ENCODE data around the gene S100A6. TPM values are rescaled to one million over a fixed set of nuclear protein-coding genes. Genes with fewer than 3 reads are reported as not detected.

S100A6 gene
- polyA plus RNA-seq, 3 donors from 2014 or later = 472 to 828 (median 543) TPM

- DNase-seq = no peak
- H3K4me3 Mint-ChIP-seq = peak overlapping the region; percentile 83 to 96 (median 90)
- H3K4me1 Mint-ChIP-seq = peaks cover 76 to 79% of the 10 kb centered on the region in 2 donors
- no peaks in the 10 kb centered on the region for H3K9me3 Mint-ChIP-seq
- H3K27ac Mint-ChIP-seq = peak overlapping the region; percentile 87 to 98 (median 96)
- H3K36me3 Mint-ChIP-seq = peaks cover 0 to 8% (median 8%) of the 10 kb centered on the region in 3 donors
- peaks cover 12 to 21% (median 12%) of the 10 kb centered on the region in 3 donors for H3K27me3 Mint-ChIP-seq (ENCODE audit: low read depth in 3 of 3)
Measured at GRCh38 chr1:153536671-153537375, 1.0 kb upstream of the S100A6 start.

GRCh38 chr1:153536012-153536670, 350 bp upstream of the S100A6 start:
- Mint-ChIP-seq H3K9me3 (no peaks in the 10 kb centered on the region), H3K36me3 (peaks cover 0 to 8% (median 8%) of the 10 kb centered on the region in 3 donors), H3K27ac (peak overlapping the region; percentile 87 to 99 (median 98))

GRCh38 chr1:153534925-153535241, 908 bp downstream of the S100A6 start:
- H3K9me3 Mint-ChIP-seq = no peaks in the 10 kb centered on the region
- peaks cover 13 to 21% (median 14%) of the 10 kb centered on the region in 3 donors for H3K27me3 Mint-ChIP-seq (ENCODE audit: low read depth in 3 of 3)
- no peak for DNase-seq
- H3K4me1 Mint-ChIP-seq = peaks cover 69 to 72% of the 10 kb centered on the region in 2 donors
- peaks cover 0 to 8% (median 8%) of the 10 kb centered on the region in 3 donors for H3K36me3 Mint-ChIP-seq
- peak overlapping the region; percentile 83 to 97 (median 90) for H3K4me3 Mint-ChIP-seq
- H3K27ac Mint-ChIP-seq = peak overlapping the region; percentile 96 to 99 (median 98)

More at GRCh38 chr1:153536012-153536670, 350 bp upstream of the S100A6 start:
- peaks cover 11 to 21% (median 12%) of the 10 kb centered on the region in 3 donors for H3K27me3 Mint-ChIP-seq (ENCODE audit: low read depth in 3 of 3)
- DNase-seq = peak; percentile 96 to 97 (median 97)
- H3K4me1 Mint-ChIP-seq = peaks cover 76 to 79% of the 10 kb centered on the region in 2 donors
- peak overlapping the region; percentile 83 to 96 (median 90) for H3K4me3 Mint-ChIP-seq

- peak overlapping the region; percentile 96 to 99 (median 98) for H3K27ac Mint-ChIP-seq
- H3K27me3 Mint-ChIP-seq (ENCODE audit: low read depth in 3 of 3) = peaks cover 13 to 21% (median 14%) of the 10 kb centered on the region in 3 donors
- peak in 1 of 3 donors; percentile 24 for DNase-seq
- no peaks in the 10 kb centered on the region for H3K9me3 Mint-ChIP-seq
- H3K4me1 Mint-ChIP-seq = peaks cover 64 to 67% of the 10 kb centered on the region in 2 donors
- peaks cover 0 to 8% (median 8%) of the 10 kb centered on the region in 3 donors for H3K36me3 Mint-ChIP-seq
- H3K4me3 Mint-ChIP-seq = peak overlapping the region; percentile 83 to 97 (median 90)
Measured at GRCh38 chr1:153534226-153534924, 1.4 kb downstream of the S100A6 start.

- Mint-ChIP-seq H3K36me3 (peaks cover 0 to 8% (median 8%) of the 10 kb centered on the region in 3 donors), H3K4me1 (peaks cover 62 to 66% of the 10 kb centered on the region in 2 donors)
- DNase-seq = no peak
Measured at GRCh38 chr1:153533689-153534201, 2.0 kb downstream of the S100A6 start.

DNA sequence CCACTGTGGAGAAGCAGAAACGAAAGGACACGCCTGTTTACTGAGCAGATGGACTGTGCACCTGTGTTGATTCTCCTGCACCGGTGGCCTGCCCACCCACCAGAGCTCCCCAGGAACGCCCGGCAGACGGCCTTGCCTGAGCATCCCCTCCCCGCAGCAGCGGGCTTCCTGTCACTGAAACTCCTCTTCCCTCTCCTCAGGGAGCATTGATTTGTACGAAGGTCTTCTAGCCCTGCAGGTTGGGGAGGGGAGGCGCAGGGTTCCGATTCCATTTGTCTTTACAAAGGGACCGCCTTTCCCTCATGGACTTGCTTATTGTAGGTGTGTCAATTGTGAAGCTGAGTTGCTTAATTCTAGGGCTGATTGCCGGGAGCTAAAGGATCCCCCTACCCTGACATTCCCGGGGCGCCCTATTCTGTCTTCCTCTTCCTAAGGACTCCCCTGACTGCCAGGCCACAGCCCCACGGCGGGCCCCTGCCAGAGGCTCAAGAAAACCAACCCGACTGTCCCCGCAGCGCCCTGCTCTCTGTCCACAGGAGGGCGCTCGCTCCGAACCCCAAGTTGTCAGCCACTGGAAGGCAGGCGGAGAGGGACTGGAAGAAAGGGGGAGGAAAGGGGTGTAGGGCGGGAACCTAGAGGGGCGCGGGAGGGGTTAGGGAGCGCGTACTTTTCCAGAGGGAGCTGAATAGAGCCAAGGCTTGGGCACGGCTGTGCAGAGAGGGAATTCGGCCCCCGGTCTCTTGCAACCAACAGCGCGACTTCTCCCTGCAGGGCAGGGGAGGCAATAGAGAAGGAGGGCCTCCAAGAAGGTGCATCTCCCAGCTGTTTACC, 2.8 kb downstream of the S100A6 start:
- H3K4me1 Mint-ChIP-seq = peaks cover 62 to 65% of the 10 kb centered on the region in 2 donors
- DNase-seq = peak; percentile 73 to 76 (median 75)

More at GRCh38 chr1:153533689-153534201, 2.0 kb downstream of the S100A6 start:
- Mint-ChIP-seq H3K27ac (peak overlapping the region; percentile 96 to 99 (median 98)), H3K27me3 (ENCODE audit: low read depth in 3 of 3) (peaks cover 14 to 21% (median 14%) of the 10 kb centered on the region in 3 donors), H3K4me3 (peak overlapping the region; percentile 83 to 97 (median 90)), H3K9me3 (no peaks in the 10 kb centered on the region)

GRCh38 chr1:153532181-153532580, 3.6 kb downstream of the S100A6 start:
- Mint-ChIP-seq H3K27ac (peak overlapping the region; percentile 88 to 99 (median 98)), H3K36me3 (peaks cover 0 to 8% (median 8%) of the 10 kb centered on the region in 3 donors), H3K27me3 (ENCODE audit: low read depth in 3 of 3) (peaks cover 14 to 21% (median 14%) of the 10 kb centered on the region in 3 donors), H3K4me1 (peaks cover 60 to 62% of the 10 kb centered on the region in 2 donors), H3K4me3 (peak overlapping the region; percentile 38 to 93 (median 83)), H3K9me3 (no peaks in the 10 kb centered on the region)
- peak; percentile 49 to 69 (median 50) for DNase-seq

More for the DNA sequence above, 2.8 kb downstream of the S100A6 start:
- H3K9me3 Mint-ChIP-seq = no peaks in the 10 kb centered on the region
- peaks cover 0 to 8% (median 8%) of the 10 kb centered on the region in 3 donors for H3K36me3 Mint-ChIP-seq
- H3K27me3 Mint-ChIP-seq (ENCODE audit: low read depth in 3 of 3) = peaks cover 14 to 21% (median 14%) of the 10 kb centered on the region in 3 donors
- peak overlapping the region; percentile 83 to 97 (median 90) for H3K4me3 Mint-ChIP-seq
- H3K27ac Mint-ChIP-seq = peak overlapping the region; percentile 96 to 99 (median 98)

DNA sequence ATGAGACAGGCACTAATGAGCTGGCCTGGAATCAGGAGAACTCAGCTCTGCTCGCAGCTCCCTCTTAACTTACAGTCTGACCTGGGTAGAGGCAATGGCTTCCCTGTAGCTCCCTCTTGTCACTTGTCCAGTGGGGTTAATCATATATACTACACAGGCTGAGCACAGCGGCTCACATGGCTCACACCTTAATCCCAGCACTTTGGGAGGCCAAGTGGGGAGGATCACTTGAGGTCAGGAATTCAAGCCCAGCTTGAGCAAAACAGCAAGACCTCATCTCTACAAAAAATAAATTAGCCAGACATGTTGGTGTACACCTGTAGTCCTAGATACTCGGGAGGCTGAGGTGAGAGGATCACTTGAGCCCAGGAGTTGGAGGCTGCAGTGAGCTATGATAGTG, 4.2 kb downstream of the S100A6 start:
- DNase-seq = no peak
- peak overlapping the region in 3 of 5 donors; percentile 8 to 21 (median 9) for H3K4me3 Mint-ChIP-seq
- peak overlapping the region; percentile 82 to 99 (median 98) for H3K27ac Mint-ChIP-seq
- peaks cover 55 to 57% of the 10 kb centered on the region in 2 donors for H3K4me1 Mint-ChIP-seq
- H3K9me3 Mint-ChIP-seq = no peaks in the 10 kb centered on the region
- H3K27me3 Mint-ChIP-seq (ENCODE audit: low read depth in 3 of 3) = peaks cover 14 to 21% (median 14%) of the 10 kb centered on the region in 3 donors
- H3K36me3 Mint-ChIP-seq = peaks cover 0 to 8% (median 8%) of the 10 kb centered on the region in 3 donors

DNA sequence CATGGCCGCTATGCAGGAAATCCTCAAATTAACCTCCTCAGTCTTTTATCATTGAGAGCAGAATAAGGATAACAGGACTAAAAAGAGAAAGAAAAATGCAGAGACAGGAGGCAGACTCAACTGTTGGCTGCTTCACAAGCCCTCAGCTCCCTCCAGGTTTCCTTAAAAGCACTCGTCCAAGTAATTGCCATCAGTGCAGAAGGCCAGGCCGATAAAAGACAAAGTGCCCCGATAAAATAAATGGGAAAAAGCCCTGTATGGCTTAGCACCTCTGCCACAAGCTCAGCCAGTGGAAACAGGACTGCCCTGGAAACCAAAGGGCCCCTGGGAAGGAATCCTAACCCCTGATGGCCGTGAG, 8.1 kb downstream of the S100A6 start:
- H3K4me1 Mint-ChIP-seq = peaks cover 21% of the 10 kb centered on the region in 2 donors
- H3K9me3 Mint-ChIP-seq = no peaks in the 10 kb centered on the region
- no peak overlapping the region for H3K4me3 Mint-ChIP-seq
- H3K36me3 Mint-ChIP-seq = no peaks in the 10 kb centered on the region
- H3K27ac Mint-ChIP-seq = no peak overlapping the region
- peaks cover 2 to 5% (median 3%) of the 10 kb centered on the region in 3 donors for H3K27me3 Mint-ChIP-seq (ENCODE audit: low read depth in 3 of 3)
- DNase-seq = no peak

GRCh38 chr1:153527023-153527682, 8.6 kb downstream of the S100A6 start:
- no peak for DNase-seq
- no peak overlapping the region for H3K4me3 Mint-ChIP-seq

GRCh38 chr1:153526132-153526543, 9.7 kb downstream of the S100A6 start:
- H3K36me3 Mint-ChIP-seq = no peaks in the 10 kb centered on the region
- H3K4me1 Mint-ChIP-seq = peaks cover 5 to 7% of the 10 kb centered on the region in 2 donors
- H3K9me3 Mint-ChIP-seq = no peaks in the 10 kb centered on the region
- no peak overlapping the region for H3K27ac Mint-ChIP-seq
- peaks cover 0 to 3% (median 3%) of the 10 kb centered on the region in 3 donors for H3K27me3 Mint-ChIP-seq (ENCODE audit: low read depth in 3 of 3)
- H3K4me3 Mint-ChIP-seq = no peak overlapping the region
- no peak for DNase-seq

More at GRCh38 chr1:153527023-153527682, 8.6 kb downstream of the S100A6 start:
- Mint-ChIP-seq H3K27ac (no peak overlapping the region), H3K36me3 (no peaks in the 10 kb centered on the region), H3K27me3 (ENCODE audit: low read depth in 3 of 3) (peaks cover 0 to 5% (median 3%) of the 10 kb centered on the region in 3 donors), H3K9me3 (no peaks in the 10 kb centered on the region), H3K4me1 (peaks cover 16 to 17% of the 10 kb centered on the region in 2 donors)

DNA sequence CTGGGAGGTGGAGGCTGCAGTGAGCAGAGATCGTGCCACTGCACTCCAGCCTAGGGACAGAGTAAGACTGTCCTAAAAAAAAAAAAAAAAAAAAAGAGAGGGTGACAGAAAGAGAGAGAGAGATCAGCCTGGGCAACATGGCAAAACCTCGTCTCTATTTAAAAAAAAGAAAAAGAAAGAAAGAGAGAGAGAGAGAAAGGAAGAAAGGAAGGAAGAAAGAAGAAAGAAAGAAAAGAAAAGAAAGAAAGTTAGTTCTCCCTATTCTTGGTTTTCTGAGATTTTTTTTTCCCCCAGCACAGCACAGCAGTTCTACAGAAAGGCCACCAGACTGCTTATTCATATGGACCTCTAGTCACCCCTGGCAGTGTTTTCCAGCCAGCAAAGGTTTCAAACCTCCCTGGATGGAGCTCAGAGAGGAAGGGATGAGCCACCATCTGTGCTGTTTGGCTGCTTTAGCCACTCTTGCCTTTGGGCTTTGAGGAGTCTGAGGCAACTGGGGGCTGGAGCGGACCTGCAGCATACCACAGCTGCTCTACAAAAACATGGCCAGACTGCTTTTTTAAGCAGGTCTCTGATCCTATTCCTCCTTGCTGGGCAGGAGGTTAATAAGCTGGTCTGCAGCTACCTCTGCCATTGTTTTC, 10.6 kb downstream of the S100A6 start:
- no peaks in the 10 kb centered on the region for H3K9me3 Mint-ChIP-seq
- H3K27ac Mint-ChIP-seq = peak overlapping the region in 1 of 6 donors; percentile 57
- H3K27me3 Mint-ChIP-seq (ENCODE audit: low read depth in 3 of 3) = peaks cover 0 to 1% (median 1%) of the 10 kb centered on the region in 3 donors

More for the DNA sequence above, 10.6 kb downstream of the S100A6 start:
- no peaks in the 10 kb centered on the region for H3K36me3 Mint-ChIP-seq
- DNase-seq = no peak
- no peak overlapping the region for H3K4me3 Mint-ChIP-seq
- peaks cover 0 to 2% of the 10 kb centered on the region in 2 donors for H3K4me1 Mint-ChIP-seq

Data from immature natural killer cell (primary cell).